RWPE2 (cell line): Measurements from ENCODE around the gene ST8SIA4.

Experiments used
- ATAC-seq: fragments of 200-7000 bp; cut with Tn5 transposase; 3 replicates; pipeline ENCODE4 v1.9.1; 2021; ENCODE audit warnings: low read depth
- DNase-seq: peaks from one replicate; pipeline ENCODE4 v3.0.0-alpha.2; 2020; ENCODE audit warnings: low spot score
- H3K27ac ChIP-seq: fragments of 450-650 bp; 2 replicates; pipeline ENCODE4 v1.5.1; 2017; ENCODE audit warnings: mild to moderate bottlenecking; ENCODE audit not compliant: poor library complexity, severe bottlenecking
- H3K27me3 ChIP-seq: fragments of 250-450 bp; sonication (Bioruptor Pico); 2 replicates; pipeline ENCODE4 v1.5.1; 2021; ENCODE audit warnings: mild to moderate bottlenecking, moderate library complexity; ENCODE audit not compliant: insufficient read depth, poor library complexity, severe bottlenecking
- H3K36me3 ChIP-seq: fragments of 250-450 bp; sonication (Bioruptor Pico); 2 replicates; pipeline ENCODE4 v1.5.1; 2020; ENCODE audit warnings: low read depth, mild to moderate bottlenecking, moderate library complexity
- H3K4me1 ChIP-seq: fragments of 250-450 bp; sonication (Bioruptor Pico); 2 replicates; pipeline ENCODE4 v1.5.1; 2021; ENCODE audit warnings: mild to moderate bottlenecking, moderate library complexity; ENCODE audit not compliant: insufficient read depth, poor library complexity, severe bottlenecking
- H3K4me3 ChIP-seq: fragments of 250-450 bp; sonication (Bioruptor Pico); 2 replicates; pipeline ENCODE4 v1.5.1; 2021; ENCODE audit warnings: mild to moderate bottlenecking, moderate library complexity; ENCODE audit not compliant: severe bottlenecking
- H3K9me3 ChIP-seq: fragments of 250-450 bp; sonication (Bioruptor Pico); 2 replicates; pipeline ENCODE4 v1.5.1; 2021; ENCODE audit warnings: mild to moderate bottlenecking, moderate library complexity; ENCODE audit not compliant: severe bottlenecking
- CTCF ChIP-seq: fragments of 450-650 bp; IDR thresholded peaks from one replicate; pipeline ENCODE4 v1.5.1; 2017; ENCODE audit warnings: mild to moderate bottlenecking, moderate library complexity; ENCODE audit not compliant: poor library complexity, severe bottlenecking

ST8SIA4 gene

DNA sequence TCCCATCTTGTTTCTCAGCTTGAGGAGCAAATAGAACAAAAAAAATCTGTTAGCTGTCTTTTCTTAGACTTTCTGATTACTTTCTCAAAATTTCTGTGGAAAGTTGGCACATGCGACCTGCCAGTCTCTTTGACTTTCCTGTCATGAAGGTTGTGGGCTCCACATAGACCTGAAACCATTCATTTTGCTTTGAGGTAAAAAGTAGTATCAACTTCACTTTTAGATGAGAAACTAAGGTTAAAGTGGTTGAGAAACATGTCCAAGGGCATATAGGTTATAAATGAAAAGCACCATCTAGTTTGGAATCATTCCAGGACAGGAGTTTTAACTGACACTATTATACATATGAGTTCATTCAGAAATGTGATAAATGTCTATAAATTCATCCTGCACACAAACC is 42.7 kb downstream of the ST8SIA4 start:
- no peak for ATAC-seq
- Histone ChIP-seq H3K9me3 (no peaks in the 10 kb centered on the region), H3K27ac (no peak overlapping the region), H3K27me3 (no peaks in the 10 kb centered on the region), H3K36me3 (no peaks in the 10 kb centered on the region), H3K4me1 (no peaks in the 10 kb centered on the region), H3K4me3 (no peak overlapping the region)
- TF ChIP-seq CTCF, result no peak
- DNase-seq, result no peak

DNA sequence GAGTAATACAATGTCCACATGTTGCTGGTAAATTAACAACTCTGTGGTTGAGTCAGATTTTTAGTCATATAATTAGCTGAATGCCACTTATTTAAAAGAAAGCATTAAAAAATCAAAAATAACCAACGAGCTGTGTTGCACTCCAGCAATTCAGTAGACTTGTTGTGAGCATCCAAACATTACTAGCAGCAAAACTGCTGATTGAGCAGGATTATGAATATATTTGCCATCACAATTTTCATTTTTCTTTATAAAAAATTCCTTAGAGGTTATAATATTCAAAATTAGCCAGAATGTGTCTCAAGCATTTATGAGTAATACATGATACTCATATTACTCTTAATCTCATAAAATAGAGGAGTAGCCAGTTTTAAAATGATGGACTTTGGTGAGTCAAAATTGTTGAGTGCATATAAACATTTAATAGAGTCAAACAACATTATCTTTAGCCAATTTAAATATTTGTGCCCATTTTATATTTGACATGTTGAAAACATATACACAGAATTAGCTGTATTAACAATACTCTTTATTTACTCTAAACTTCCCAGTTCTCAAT is 44.0 kb downstream of the ST8SIA4 start:
- Histone ChIP-seq H3K36me3 (no peaks in the 10 kb centered on the region), H3K4me1 (no peaks in the 10 kb centered on the region), H3K27ac (no peak overlapping the region), H3K4me3 (no peak overlapping the region), H3K9me3 (no peaks in the 10 kb centered on the region), H3K27me3 (no peaks in the 10 kb centered on the region)
- no peak for DNase-seq
- no peak for TF ChIP-seq CTCF
- no peak for ATAC-seq

DNA sequence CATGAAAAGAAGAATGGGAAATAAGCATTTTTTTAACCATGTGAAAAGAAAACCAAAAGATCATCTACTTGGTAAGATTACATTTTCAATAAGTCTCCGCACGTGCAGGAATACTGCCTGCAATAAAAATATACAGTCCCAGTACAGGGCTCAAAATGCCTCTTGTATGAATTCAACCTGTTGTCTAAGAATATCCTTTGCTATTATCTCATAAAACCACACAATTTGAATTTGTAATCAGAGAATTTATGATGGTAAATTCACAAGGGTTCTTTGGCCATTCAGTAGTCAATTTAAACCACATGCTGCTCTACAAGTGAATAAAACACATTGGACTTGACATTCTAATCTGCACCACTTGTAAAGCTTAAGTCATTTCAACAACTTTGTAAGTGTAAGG is 46.6 kb downstream of the ST8SIA4 start:
- DNase-seq (no peak), ATAC-seq (no peak)
- no peaks in the 10 kb centered on the region for H3K9me3 ChIP-seq
- H3K4me3 ChIP-seq, result no peak overlapping the region
- H3K27ac ChIP-seq, result no peak overlapping the region
- no peaks in the 10 kb centered on the region for H3K4me1 ChIP-seq
- no peaks in the 10 kb centered on the region for H3K27me3 ChIP-seq
- TF ChIP-seq CTCF, result no peak
- H3K36me3 ChIP-seq, result no peaks in the 10 kb centered on the region

DNA sequence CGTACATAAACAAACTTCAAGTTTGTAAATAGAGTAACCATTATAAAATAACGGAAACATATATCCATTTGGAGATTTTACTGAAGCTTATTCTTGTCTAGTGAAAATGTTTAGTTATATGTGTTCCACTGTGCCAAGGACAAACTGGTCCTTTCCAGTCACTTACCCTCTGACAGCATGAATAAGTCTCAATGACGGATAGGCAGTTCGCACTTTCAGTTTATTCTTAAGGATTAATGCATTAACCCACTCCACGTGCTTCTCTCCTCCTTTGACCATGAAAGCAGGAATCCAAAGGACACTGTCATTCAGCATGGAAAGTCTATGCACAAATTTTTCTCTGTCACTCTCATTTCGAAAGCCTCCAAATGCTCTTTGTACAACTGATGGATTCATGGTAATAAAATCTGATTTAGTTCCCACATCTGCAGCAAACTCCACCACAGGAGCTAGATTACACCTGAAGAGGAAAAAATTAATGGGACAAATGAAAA is 47.1 kb downstream of the ST8SIA4 start:
- ATAC-seq, result no peak
- Histone ChIP-seq H3K4me1 (no peaks in the 10 kb centered on the region), H3K27ac (no peak overlapping the region), H3K27me3 (no peaks in the 10 kb centered on the region), H3K4me3 (no peak overlapping the region), H3K36me3 (no peaks in the 10 kb centered on the region), H3K9me3 (no peaks in the 10 kb centered on the region)
- no peak for TF ChIP-seq CTCF
- DNase-seq, result no peak

GRCh38 chr5:100855295-100855694 is 47.8 kb downstream of the ST8SIA4 start:
- no peak overlapping the region for H3K27ac ChIP-seq
- TF ChIP-seq CTCF, result no peak
- no peaks in the 10 kb centered on the region for H3K27me3 ChIP-seq
- DNase-seq, result no peak
- H3K36me3 ChIP-seq, result no peaks in the 10 kb centered on the region
- ATAC-seq, result no peak
- H3K4me1 ChIP-seq, result no peaks in the 10 kb centered on the region
- no peak overlapping the region for H3K4me3 ChIP-seq
- no peaks in the 10 kb centered on the region for H3K9me3 ChIP-seq
